SK-N-SH treated with all-trans-retinoic acid at 6 μM for 48 hours (cell line): ENCODE measurements around the gene STUM.
"Not testable (repeated sequence)": the region's sequence is repeated elsewhere in the genome, so short reads cannot be mapped to it uniquely, and the experiment has no call there.

Experiments used
- ATAC-seq: fragments of 200-7000 bp; cut with Tn5 transposase; 3 replicates; pipeline ENCODE4 v1.9.1; 2020; ENCODE audit warnings: mild to moderate bottlenecking, moderate library complexity
- ARNTL ChIP-seq: fragments of 450-650 bp; formaldehyde crosslinking; IDR thresholded peaks from 2 replicates; pipeline ENCODE4 v1.5.0; 2020; ENCODE audit warnings: low read depth, mild to moderate bottlenecking, moderate library complexity, borderline replicate concordance
- BACH2 ChIP-seq: fragments of 250-450 bp; sonication (Bioruptor Pico); IDR thresholded peaks from 2 replicates; pipeline ENCODE4 v1.9.0; 2021; ENCODE audit warnings: mild to moderate bottlenecking, borderline replicate concordance
- CSDC2 ChIP-seq: fragments of 250-450 bp; sonication (Bioruptor Pico); IDR thresholded peaks from 2 replicates; pipeline ENCODE4 v1.5.0; 2020; ENCODE audit warnings: mild to moderate bottlenecking, moderate library complexity
- ESRRG ChIP-seq: fragments of 250-450 bp; sonication (Bioruptor Pico); IDR thresholded peaks from 2 replicates; pipeline ENCODE4 v1.6.1; 2021; ENCODE audit warnings: mild to moderate bottlenecking
- GLIS3 ChIP-seq: fragments of 250-450 bp; sonication (Bioruptor Pico); IDR thresholded peaks from 2 replicates; pipeline ENCODE4 v1.5.0; 2020; ENCODE audit warnings: mild to moderate bottlenecking, moderate library complexity
- ISL1 ChIP-seq: fragments of 250-450 bp; sonication (Bioruptor Pico); IDR thresholded peaks from 2 replicates; pipeline ENCODE4 v2.1.2; 2022; ENCODE audit warnings: mild to moderate bottlenecking, moderate library complexity
- PPARA ChIP-seq: fragments of 250-450 bp; sonication (Bioruptor Pico); IDR thresholded peaks from 2 replicates; pipeline ENCODE4 v1.5.0; 2020; ENCODE audit warnings: mild to moderate bottlenecking, borderline replicate concordance
- SNAI2 ChIP-seq: fragments of 250-450 bp; sonication (Bioruptor Pico); IDR thresholded peaks from 2 replicates; pipeline ENCODE4 v1.5.0; 2020; ENCODE audit warnings: mild to moderate bottlenecking, moderate library complexity
- TCF4 ChIP-seq: fragments of 250-450 bp; sonication (Bioruptor Pico); IDR thresholded peaks from 2 replicates; pipeline ENCODE4 v1.8.0; 2021; ENCODE audit warnings: mild to moderate bottlenecking, moderate library complexity, borderline replicate concordance
- TOX ChIP-seq: fragments of 250-450 bp; sonication (Bioruptor Pico); IDR thresholded peaks from 2 replicates; pipeline ENCODE4 v1.8.0; 2021; ENCODE audit warnings: mild to moderate bottlenecking, moderate library complexity, borderline replicate concordance
- ZC3H10 ChIP-seq: fragments of 250-450 bp; sonication (Bioruptor Pico); IDR thresholded peaks from 2 replicates; pipeline ENCODE4 v1.5.1; 2021; ENCODE audit warnings: mild to moderate bottlenecking, moderate library complexity
- ZFP3 ChIP-seq: fragments of 250-450 bp; sonication (Bioruptor Pico); IDR thresholded peaks from 2 replicates; pipeline ENCODE4 v1.5.0; 2020; ENCODE audit warnings: mild to moderate bottlenecking, moderate library complexity
- ZFP30 ChIP-seq: fragments of 450-650 bp; formaldehyde crosslinking; IDR thresholded peaks from 2 replicates; pipeline ENCODE4 v1.5.0; 2022; ENCODE audit warnings: mild to moderate bottlenecking, moderate library complexity
- ZNF565 ChIP-seq: fragments of 450-650 bp; formaldehyde crosslinking; conservative IDR thresholded peaks from 2 replicates; pipeline ENCODE4 v1.5.0; 2020; ENCODE audit warnings: low read depth, mild to moderate bottlenecking, moderate library complexity
- ZNF70 ChIP-seq: fragments of 450-650 bp; formaldehyde crosslinking; IDR thresholded peaks from 2 replicates; pipeline ENCODE4 v1.5.0; 2020; ENCODE audit warnings: mild to moderate bottlenecking, moderate library complexity
- TF ChIP-seq, protein P1 (sequence below): fragments of 250-450 bp; sonication (Bioruptor Pico); IDR thresholded peaks from 2 replicates; pipeline ENCODE4 v1.5.1; 2020; ENCODE audit warnings: low read depth, mild to moderate bottlenecking, moderate library complexity
- TF ChIP-seq, protein P2 (sequence below): fragments of 250-450 bp; sonication (Bioruptor Pico); IDR thresholded peaks from 2 replicates; pipeline ENCODE4 v1.8.0; 2021; ENCODE audit warnings: low read depth, mild to moderate bottlenecking, moderate library complexity, borderline replicate concordance
- TF ChIP-seq, protein P3 (sequence below): fragments of 250-450 bp; sonication (Bioruptor Pico); IDR thresholded peaks from 2 replicates; pipeline ENCODE4 v1.5.0; 2020; ENCODE audit warnings: mild to moderate bottlenecking, moderate library complexity

Gene STUM

DNA sequence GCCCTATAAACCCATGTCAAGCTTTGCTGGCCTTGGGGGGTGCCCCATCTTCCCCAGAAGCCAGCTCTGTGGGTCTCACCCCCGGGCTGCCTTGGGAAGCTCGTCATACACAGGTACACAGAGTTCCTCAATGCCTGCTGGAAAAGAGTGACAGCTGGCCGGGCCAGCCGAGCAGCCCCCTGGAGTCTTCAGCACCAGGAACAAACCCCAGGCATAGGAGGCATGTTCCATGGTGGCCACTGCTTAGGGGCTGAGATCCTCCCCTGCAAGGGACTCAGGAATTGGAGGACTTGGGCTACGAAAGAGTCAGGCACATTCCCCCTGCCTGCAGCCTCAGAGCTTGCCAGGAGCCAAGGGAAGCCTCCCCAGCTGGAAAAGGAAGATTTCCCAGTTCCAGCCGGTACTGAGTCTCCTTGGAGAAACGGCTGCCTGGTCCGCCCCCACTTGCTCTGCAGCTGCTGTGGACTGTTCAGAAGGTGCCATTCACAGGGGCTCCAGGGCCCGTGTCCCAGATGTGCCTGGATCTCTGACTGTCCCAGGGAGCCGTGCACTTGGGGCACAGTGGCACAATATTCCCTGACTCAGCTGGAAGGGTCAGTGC is 89.5 kb downstream of the STUM start:
- TF ChIP-seq PPARA (no peak), ZNF565 (no peak), ZNF70 (no peak), ISL1 (CRISPR knock-in tag) (no peak), TOX (CRISPR knock-in tag) (no peak), ARNTL (CRISPR knock-in tag) (no peak)
- TF ChIP-seq, protein P1, sequence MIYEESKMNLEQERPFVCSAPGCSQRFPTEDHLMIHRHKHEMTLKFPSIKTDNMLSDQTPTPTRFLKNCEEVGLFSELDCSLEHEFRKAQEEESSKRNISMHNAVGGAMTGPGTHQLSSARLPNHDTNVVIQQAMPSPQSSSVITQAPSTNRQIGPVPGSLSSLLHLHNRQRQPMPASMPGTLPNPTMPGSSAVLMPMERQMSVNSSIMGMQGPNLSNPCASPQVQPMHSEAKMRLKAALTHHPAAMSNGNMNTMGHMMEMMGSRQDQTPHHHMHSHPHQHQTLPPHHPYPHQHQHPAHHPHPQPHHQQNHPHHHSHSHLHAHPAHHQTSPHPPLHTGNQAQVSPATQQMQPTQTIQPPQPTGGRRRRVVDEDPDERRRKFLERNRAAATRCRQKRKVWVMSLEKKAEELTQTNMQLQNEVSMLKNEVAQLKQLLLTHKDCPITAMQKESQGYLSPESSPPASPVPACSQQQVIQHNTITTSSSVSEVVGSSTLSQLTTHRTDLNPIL (CRISPR knock-in tag): no peak
- TF ChIP-seq, protein P2, sequence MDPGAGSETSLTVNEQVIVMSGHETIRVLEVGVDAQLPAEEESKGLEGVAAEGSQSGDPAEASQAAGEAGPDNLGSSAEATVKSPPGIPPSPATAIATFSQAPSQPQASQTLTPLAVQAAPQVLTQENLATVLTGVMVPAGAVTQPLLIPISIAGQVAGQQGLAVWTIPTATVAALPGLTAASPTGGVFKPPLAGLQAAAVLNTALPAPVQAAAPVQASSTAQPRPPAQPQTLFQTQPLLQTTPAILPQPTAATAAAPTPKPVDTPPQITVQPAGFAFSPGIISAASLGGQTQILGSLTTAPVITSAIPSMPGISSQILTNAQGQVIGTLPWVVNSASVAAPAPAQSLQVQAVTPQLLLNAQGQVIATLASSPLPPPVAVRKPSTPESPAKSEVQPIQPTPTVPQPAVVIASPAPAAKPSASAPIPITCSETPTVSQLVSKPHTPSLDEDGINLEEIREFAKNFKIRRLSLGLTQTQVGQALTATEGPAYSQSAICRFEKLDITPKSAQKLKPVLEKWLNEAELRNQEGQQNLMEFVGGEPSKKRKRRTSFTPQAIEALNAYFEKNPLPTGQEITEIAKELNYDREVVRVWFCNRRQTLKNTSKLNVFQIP (CRISPR knock-in tag): no peak
- ATAC-seq: no peak

DNA sequence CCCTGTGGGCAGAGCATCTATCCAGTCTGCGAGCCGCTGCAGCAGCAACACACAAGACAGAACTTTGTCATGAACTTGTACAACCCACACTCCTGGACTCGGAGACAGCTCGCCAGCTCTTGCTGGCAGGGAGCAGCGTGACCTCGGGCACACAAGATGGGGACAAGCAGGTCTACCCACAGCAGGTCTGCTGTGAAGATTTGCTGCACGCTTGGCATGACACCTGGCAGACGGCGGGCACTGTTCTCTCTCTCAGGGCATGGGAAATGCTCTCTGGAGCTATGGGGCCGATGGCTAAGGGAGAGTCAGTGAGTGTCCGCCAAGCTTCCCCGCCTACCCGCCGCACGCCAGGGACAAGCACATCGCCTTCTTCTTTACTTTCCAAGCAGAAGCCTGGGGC is 90.0 kb downstream of the STUM start:
- TF ChIP-seq, protein P1 (CRISPR knock-in tag): no peak
- TF ChIP-seq ZNF70 (no peak), ZFP30 (CRISPR knock-in tag) (no peak), ARNTL (CRISPR knock-in tag) (no peak), CSDC2 (CRISPR knock-in tag) (no peak), TCF4 (CRISPR knock-in tag) (no peak), TOX (CRISPR knock-in tag) (no peak)

DNA sequence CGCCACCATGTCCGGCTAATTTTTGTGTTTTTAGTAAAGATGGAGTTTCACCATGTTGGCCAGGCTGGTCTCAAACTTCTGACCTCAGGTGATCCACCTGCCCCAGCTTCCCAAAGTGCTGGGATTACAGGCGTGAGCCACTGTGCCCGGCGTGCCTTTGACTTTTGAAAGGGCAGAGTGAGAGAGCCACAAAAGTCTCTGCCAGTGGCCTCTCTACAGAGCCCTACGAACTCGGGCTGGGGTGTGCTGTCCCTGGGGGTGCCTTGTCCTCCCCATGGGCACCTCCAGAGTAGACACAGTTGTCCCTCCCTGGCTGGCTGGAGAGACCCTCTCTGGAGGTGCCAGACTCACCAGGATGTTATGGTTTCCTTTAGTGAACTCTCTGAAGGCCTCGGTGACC is 90.6 kb downstream of the STUM start:
- not testable (repeated sequence) for ATAC-seq

More for the DNA sequence above, 90.0 kb downstream of the STUM start:
- ATAC-seq: no peak

DNA sequence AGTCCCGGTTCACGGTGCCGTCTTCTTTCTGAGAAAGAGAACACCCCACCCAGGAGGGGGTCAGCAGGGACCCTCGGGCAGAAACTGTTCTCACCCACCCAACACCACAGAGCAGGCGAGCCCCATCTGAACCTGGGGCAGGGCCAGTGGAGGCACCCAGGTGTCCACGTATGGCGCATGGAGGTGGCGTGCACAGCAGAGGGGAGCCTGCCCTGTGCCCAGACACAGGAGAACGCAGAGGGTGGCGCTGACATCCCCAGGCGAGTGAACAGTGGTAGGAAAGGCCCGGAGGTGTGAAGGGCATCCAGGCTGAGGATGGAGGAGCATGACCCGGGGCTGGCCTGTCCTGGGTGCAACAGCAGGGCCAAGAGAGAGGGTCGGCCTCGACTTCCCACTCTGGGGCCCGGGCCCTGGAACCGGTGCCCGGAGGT is 91.1 kb downstream of the STUM start:
- TF ChIP-seq ZC3H10 (CRISPR knock-in tag): no peak
- TF ChIP-seq, protein P1 (CRISPR knock-in tag): no peak
- TF ChIP-seq BACH2 (CRISPR knock-in tag): no peak
- no peak for TF ChIP-seq ESRRG (CRISPR knock-in tag)
- TF ChIP-seq GLIS3 (CRISPR knock-in tag): no peak
- TF ChIP-seq ISL1 (CRISPR knock-in tag): no peak
- TF ChIP-seq ZNF565: no peak
- TF ChIP-seq CSDC2 (CRISPR knock-in tag): no peak
- TF ChIP-seq ZFP3 (CRISPR knock-in tag): no peak
- TF ChIP-seq, protein P2 (CRISPR knock-in tag): no peak
- TF ChIP-seq, protein P3, sequence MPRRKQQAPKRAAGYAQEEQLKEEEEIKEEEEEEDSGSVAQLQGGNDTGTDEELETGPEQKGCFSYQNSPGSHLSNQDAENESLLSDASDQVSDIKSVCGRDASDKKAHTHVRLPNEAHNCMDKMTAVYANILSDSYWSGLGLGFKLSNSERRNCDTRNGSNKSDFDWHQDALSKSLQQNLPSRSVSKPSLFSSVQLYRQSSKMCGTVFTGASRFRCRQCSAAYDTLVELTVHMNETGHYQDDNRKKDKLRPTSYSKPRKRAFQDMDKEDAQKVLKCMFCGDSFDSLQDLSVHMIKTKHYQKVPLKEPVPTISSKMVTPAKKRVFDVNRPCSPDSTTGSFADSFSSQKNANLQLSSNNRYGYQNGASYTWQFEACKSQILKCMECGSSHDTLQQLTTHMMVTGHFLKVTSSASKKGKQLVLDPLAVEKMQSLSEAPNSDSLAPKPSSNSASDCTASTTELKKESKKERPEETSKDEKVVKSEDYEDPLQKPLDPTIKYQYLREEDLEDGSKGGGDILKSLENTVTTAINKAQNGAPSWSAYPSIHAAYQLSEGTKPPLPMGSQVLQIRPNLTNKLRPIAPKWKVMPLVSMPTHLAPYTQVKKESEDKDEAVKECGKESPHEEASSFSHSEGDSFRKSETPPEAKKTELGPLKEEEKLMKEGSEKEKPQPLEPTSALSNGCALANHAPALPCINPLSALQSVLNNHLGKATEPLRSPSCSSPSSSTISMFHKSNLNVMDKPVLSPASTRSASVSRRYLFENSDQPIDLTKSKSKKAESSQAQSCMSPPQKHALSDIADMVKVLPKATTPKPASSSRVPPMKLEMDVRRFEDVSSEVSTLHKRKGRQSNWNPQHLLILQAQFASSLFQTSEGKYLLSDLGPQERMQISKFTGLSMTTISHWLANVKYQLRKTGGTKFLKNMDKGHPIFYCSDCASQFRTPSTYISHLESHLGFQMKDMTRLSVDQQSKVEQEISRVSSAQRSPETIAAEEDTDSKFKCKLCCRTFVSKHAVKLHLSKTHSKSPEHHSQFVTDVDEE (CRISPR knock-in tag): no peak
- TF ChIP-seq SNAI2 (CRISPR knock-in tag): no peak
- ATAC-seq: no peak
